ENCODE results near the gene SEMA3E. TPM values are rescaled to one million over a fixed set of nuclear protein-coding genes. Genes with fewer than 3 reads are reported as not detected.
"Not testable (repeated sequence)": the region's sequence is repeated elsewhere in the genome, so short reads cannot be mapped to it uniquely, and the experiment has no call there.

The SEMA3E gene
- total RNA-seq, 1 donor from 2014 or later = 0.35 TPM

DNA sequence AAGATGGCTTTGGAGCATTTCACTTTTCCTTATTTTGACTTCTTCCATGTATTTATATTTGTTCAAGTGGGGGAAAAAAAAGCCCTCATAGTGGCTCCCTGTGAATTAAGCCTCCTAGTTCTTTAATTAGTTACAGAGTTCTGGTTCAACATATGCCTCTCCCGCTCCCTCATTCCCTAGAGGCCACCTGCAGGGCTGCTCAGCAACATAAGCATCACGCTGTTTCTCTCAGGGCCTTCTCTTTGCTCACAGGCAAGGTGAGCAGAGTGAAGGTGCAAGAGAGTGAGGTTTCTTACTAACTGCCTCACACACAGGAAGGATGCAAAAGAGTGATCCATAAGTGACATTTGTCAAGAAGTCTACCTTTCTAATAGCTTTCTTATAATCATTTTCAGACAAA is 196.7 kb downstream of the SEMA3E start:
- DNase-seq (ENCODE audit: low read depth) = no peak

- DNase-seq (ENCODE audit: low read depth) = no peak
Observed at GRCh38 chr7:83451501-83452045, 197.4 kb downstream of the SEMA3E start.

DNA sequence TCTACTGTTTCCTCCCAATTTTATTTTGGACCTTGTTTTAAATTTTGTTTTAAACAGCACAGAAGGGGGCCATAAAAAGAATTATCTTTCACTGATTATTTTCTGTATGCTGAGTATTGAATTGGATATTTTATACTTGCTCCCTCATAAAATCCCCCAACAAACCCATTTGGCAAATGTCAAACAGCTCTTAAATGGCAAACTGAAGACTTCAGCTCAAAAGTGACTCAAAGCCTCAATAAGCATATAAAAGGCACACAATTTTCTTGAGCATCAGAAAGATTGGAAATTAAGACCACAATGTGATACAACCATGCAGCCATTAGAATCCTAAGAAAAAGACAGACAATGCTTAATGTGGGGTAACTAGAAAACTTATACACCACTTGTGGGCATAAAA is 199.2 kb downstream of the SEMA3E start:
- no peak for DNase-seq (ENCODE audit: low read depth)

DNA sequence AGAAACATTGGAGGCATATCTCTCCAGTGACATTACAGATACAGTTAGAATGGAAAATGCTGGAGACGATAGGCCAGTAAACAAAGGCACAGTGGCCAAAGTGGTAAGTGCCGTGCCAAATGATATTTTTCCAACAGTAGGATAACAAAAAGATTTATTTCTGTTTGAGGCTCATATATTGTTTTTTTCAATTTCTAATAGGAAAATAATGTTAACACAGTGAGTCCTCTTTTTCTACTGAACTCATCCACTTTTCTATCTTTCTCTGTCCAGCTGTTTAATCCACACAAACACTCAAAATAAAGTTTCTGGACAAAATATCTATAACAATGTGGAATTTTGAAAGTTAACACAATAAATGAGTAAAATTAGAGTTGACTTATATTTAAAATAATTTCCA is 201.3 kb downstream of the SEMA3E start:
- DNase-seq (ENCODE audit: low read depth) = no peak

GRCh38 chr7:83446102-83446669 is 202.8 kb downstream of the SEMA3E start:
- no peak for DNase-seq (ENCODE audit: low read depth)

- DNase-seq (ENCODE audit: low read depth) = no peak
Observed at GRCh38 chr7:83442911-83443310, 206.0 kb downstream of the SEMA3E start.

- DNase-seq (ENCODE audit: low read depth) = no peak
Observed at GRCh38 chr7:83439026-83439425, 209.9 kb downstream of the SEMA3E start.

GRCh38 chr7:83430289-83430688 is 218.7 kb downstream of the SEMA3E start:
- DNase-seq (ENCODE audit: low read depth) = not testable (repeated sequence)

- no peak for DNase-seq (ENCODE audit: low read depth)
Observed at GRCh38 chr7:83429493-83429892, 219.4 kb downstream of the SEMA3E start.

GRCh38 chr7:83427884-83428283 is 221.1 kb downstream of the SEMA3E start:
- DNase-seq (ENCODE audit: low read depth) = peak; percentile 16

GRCh38 chr7:83426325-83426724 is 222.6 kb downstream of the SEMA3E start:
- DNase-seq (ENCODE audit: low read depth) = no peak

- DNase-seq (ENCODE audit: low read depth) = no peak
Observed at GRCh38 chr7:83419013-83419412, 229.9 kb downstream of the SEMA3E start.

DNA sequence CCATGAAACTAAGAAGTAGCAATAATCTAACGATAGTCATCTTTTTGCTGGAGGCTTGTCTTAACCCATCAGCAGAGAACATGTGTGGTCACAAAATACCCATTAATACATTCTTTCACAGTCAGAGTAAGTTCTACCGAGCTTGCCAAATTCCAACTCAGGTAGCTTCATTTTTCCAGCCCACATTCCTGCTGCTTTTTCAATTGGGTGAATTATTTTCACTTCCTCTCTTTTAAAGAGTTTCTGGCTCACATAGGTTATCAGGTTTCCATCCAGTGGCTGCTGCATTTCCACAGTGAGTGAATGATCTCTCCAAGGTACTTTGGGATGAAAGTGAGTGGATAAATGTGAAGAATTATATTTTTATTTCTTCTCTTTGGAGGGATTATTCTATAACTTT is 233.1 kb downstream of the SEMA3E start:
- DNase-seq (ENCODE audit: low read depth) = peak; percentile 21

- no peak for DNase-seq (ENCODE audit: low read depth)
Observed at GRCh38 chr7:83414947-83415346, 234.0 kb downstream of the SEMA3E start.

DNA sequence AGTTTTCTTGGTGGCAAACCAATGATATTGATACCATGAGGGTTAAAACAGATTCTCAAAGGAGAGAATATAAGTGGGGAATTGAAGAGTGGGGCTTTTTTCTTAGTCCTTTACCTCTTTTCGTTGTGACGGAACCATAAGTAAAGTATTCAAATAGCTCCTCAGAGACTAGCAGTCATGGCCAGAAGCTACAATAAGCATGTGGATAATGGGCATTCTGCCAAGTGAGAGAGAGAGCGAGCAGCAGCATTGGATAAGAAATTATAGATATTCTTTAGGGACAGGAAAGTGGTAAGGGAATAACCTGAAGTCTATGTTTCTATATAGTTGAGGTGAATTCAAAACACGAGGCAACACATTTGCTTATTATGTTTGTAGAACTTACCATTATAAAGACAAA is 235.1 kb downstream of the SEMA3E start:
- DNase-seq (ENCODE audit: low read depth) = no peak

- DNase-seq (ENCODE audit: low read depth) = peak; percentile 54
Observed at GRCh38 chr7:83413424-83413823, 235.5 kb downstream of the SEMA3E start.

DNA sequence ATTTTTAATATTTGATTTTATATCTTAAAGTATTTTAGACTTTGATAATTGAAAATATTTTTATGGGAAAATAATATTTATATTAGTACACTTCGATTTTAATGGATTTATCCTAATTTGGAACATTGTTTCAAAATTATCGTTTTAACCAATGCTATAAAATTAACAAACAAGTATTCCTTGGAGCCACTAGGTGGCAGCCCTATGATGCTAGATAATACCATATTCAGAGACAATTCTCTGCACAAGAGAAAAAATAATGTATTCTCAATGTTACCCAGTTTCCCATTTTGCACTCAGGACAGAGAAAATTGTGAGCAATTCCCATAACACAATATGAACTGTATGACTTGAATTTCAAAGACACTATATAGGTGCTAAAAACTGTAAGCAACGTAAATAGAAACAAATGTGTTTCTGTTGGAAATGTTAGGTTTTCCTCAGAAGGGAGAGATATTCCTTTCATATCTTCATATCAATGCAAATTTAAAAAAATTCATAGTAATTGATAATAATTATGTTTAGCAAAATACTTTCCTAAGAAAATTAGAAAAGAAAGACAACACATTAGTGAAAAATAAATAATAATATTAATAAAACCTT is 237.8 kb downstream of the SEMA3E start:
- DNase-seq (ENCODE audit: low read depth) = peak; percentile 65

- no peak for DNase-seq (ENCODE audit: low read depth)
Observed at GRCh38 chr7:83394776-83395175, 254.2 kb downstream of the SEMA3E start.

DNA sequence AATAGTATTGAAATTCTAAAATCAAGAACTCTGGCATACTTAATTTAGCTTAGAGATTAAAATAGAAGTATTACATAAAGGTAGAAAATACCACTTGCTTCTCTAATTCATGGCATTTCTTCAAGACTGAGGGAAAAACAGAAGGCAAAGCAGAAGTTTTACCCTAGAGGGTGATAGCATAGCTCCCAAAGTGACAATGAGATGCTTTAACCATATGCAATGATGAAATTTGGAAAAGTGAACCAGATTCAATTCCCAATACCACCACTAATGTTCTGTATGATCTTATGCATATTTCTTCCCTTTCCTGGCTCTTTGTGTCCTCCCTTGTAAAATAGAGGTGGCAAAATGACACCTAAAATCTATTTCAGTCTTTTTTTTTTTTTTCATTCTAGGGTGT is 260.5 kb downstream of the SEMA3E start:
- no peak for DNase-seq (ENCODE audit: low read depth)

GRCh38 chr7:83366629-83367028 is 282.3 kb downstream of the SEMA3E start:
- no peak for DNase-seq (ENCODE audit: low read depth)

DNA sequence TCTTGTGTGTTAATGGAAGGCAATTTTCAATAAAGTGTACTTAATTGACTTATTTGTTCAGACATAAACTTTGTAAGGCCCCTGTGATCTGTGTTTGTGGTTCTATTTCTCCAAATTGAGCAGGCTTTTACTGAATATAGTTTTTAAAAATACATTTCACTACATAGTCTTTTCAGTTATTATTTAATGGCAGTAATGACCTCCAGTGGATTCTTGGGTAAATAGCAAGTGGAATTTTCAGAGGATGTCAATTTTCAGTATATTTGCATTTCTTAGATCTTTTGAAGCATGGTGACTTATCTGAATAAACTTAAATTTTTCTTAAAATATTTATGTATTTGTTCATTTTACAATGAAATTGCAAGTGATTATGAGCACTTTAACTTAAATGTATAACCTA is 283.2 kb downstream of the SEMA3E start:
- DNase-seq (ENCODE audit: low read depth) = no peak

DNA sequence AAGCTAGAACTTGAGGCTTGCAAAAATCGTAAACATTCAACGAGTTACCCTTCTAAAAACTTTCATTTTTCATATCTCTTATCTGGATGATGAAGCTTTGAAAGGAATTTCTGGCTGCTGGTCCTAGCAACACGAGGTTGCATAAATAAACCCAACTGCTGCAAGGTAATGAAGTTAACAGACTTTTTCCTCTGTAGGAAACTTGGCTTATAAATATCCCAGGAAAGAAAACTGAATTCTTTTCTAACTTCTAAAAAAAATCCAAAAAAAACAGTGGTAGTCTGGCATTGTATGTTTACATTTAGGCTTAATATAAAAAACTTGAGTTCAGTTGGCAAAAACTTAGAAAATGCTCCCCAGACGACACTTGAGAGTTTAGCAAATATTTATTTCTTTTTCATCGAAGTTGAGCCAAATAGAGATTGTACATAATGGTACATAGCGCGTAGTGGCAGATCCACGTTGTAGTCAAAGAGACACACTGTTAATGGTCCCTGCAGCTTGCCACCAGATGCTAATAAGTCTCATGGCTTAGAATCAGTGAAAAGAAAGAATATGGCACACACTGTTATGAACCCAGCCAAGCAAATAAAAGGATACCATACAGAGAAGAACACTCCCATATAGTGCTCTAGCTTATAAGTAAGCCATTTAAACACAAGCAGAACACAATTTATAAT is 285.9 kb downstream of the SEMA3E start:
- no peak for DNase-seq (ENCODE audit: low read depth)

GRCh38 chr7:83359108-83359507 is 289.8 kb downstream of the SEMA3E start:
- no peak for DNase-seq (ENCODE audit: low read depth)
